ENCODE data around the gene PHLDB2.
"Not testable (repeated sequence)": the region's sequence is repeated elsewhere in the genome, so short reads cannot be mapped to it uniquely, and the experiment has no call there.

Gene PHLDB2

GRCh38 chr3:111859061-111859973, at the start of gene PHLDB2:
TSS of gene PHLDB2 (plus strand) at chr3:111859265. CDS start at chr3:111884078, 24,813 bp downstream.
- peak; percentile 70 to 88 for DNase-seq (ENCODE audit: low spot score in 2 of 2)
- peak within 1 kb of the TSS; percentile 47 for H3K4me3 ChIP-seq
- no peaks in the 10 kb centered on the region for H3K36me3 ChIP-seq (replicated peaks)
- H3K9me3 ChIP-seq, result no peaks in the 10 kb centered on the region
- H3K4me1 ChIP-seq, result peaks cover 11% of the 10 kb centered on the region
- in situ Hi-C loops (cut with MboI; ENCODE audit: low sequenced_read_pairs), result no loop called here
- peaks cover 16% of the 10 kb centered on the region for H3K27me3 ChIP-seq (ENCODE audit: low read depth)

GRCh38 chr3:111810909-111811308, 48.2 kb upstream of the PHLDB2 start:
- H3K4me1 ChIP-seq, result no peaks in the 10 kb centered on the region
- no peak overlapping the region for H3K4me3 ChIP-seq

GRCh38 chr3:111811811-111812210, 47.3 kb upstream of the PHLDB2 start:
- in situ Hi-C loops (cut with MboI; ENCODE audit: low sequenced_read_pairs), result no loop called here
- DNase-seq (ENCODE audit: low spot score in 2 of 2), result no peak
- H3K4me3 ChIP-seq, result no peak overlapping the region
- H3K36me3 ChIP-seq (replicated peaks), result no peaks in the 10 kb centered on the region
- no peaks in the 10 kb centered on the region for H3K27me3 ChIP-seq (ENCODE audit: low read depth)
- H3K9me3 ChIP-seq, result no peaks in the 10 kb centered on the region
- H3K4me1 ChIP-seq, result no peaks in the 10 kb centered on the region

More at GRCh38 chr3:111810909-111811308, 48.2 kb upstream of the PHLDB2 start:
- in situ Hi-C loops (cut with MboI; ENCODE audit: low sequenced_read_pairs), result no loop called here
- no peaks in the 10 kb centered on the region for H3K27me3 ChIP-seq (ENCODE audit: low read depth)
- no peak for DNase-seq (ENCODE audit: low spot score in 2 of 2)
- no peaks in the 10 kb centered on the region for H3K9me3 ChIP-seq
- no peaks in the 10 kb centered on the region for H3K36me3 ChIP-seq (replicated peaks)

GRCh38 chr3:111812701-111813100, 46.4 kb upstream of the PHLDB2 start:
- no peak for DNase-seq (ENCODE audit: low spot score in 2 of 2)
- H3K9me3 ChIP-seq, result no peaks in the 10 kb centered on the region
- no peaks in the 10 kb centered on the region for H3K36me3 ChIP-seq (replicated peaks)
- in situ Hi-C loops (cut with MboI; ENCODE audit: low sequenced_read_pairs), result no loop called here
- H3K27me3 ChIP-seq (ENCODE audit: low read depth), result no peaks in the 10 kb centered on the region
- no peaks in the 10 kb centered on the region for H3K4me1 ChIP-seq
- H3K4me3 ChIP-seq, result no peak overlapping the region

DNA sequence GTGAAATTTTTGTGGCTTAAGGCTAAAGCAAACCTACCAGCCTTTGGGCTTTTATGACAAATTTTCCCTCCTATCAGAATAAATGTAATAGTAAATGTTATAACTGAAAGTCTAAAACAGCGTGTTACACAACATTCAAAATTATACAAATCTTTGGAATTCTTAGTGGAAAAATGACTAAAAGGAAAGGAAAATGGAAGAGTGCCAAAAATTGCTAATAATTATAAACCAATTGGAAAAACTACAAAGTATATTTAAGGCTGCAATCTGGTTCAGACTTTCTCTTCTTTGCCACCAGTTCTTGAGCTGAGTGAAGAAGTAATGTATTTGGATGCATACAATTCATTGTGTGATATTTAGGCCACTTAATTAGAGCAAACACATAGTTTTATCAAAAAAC, 45.6 kb upstream of the PHLDB2 start:
- no peaks in the 10 kb centered on the region for H3K9me3 ChIP-seq
- H3K4me3 ChIP-seq, result no peak overlapping the region
- no peaks in the 10 kb centered on the region for H3K36me3 ChIP-seq (replicated peaks)
- in situ Hi-C loops (cut with MboI; ENCODE audit: low sequenced_read_pairs), result no loop called here
- H3K27me3 ChIP-seq (ENCODE audit: low read depth), result no peaks in the 10 kb centered on the region
- H3K4me1 ChIP-seq, result no peaks in the 10 kb centered on the region
- no peak for DNase-seq (ENCODE audit: low spot score in 2 of 2)

- in situ Hi-C loops (cut with MboI; ENCODE audit: low sequenced_read_pairs), result no loop called here
- no peak overlapping the region for H3K4me3 ChIP-seq
- H3K9me3 ChIP-seq, result no peaks in the 10 kb centered on the region
- DNase-seq (ENCODE audit: low spot score in 2 of 2), result no peak
- H3K36me3 ChIP-seq (replicated peaks), result no peaks in the 10 kb centered on the region
- no peaks in the 10 kb centered on the region for H3K4me1 ChIP-seq
- no peaks in the 10 kb centered on the region for H3K27me3 ChIP-seq (ENCODE audit: low read depth)
Measured at GRCh38 chr3:111813979-111814378, 45.1 kb upstream of the PHLDB2 start.

DNA sequence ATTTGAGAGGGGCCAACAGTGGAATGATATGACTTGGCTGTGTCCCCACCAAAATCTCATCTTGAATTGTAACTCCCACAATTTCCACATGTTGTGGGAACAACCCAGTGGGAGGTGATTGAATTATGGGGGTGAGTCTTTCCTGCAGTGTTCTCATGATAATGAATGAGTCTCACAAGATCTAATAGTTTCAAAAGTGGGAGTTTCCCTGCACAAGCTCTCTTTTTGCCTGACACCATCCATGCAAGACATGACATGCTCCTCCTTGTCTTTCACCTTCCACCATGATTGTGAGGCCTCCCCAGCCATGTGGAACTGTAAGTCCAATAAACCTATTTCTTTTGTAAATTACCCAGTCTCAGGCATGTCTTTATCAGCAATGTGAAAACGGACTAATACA, 42.3 kb upstream of the PHLDB2 start:
- DNase-seq (ENCODE audit: low spot score in 2 of 2); H3K4me1 ChIP-seq; H3K36me3 ChIP-seq (replicated peaks); H3K4me3 ChIP-seq; H3K27me3 ChIP-seq (ENCODE audit: low read depth); in situ Hi-C loops (cut with MboI; ENCODE audit: low sequenced_read_pairs); H3K9me3 ChIP-seq: not testable (repeated sequence)

DNA sequence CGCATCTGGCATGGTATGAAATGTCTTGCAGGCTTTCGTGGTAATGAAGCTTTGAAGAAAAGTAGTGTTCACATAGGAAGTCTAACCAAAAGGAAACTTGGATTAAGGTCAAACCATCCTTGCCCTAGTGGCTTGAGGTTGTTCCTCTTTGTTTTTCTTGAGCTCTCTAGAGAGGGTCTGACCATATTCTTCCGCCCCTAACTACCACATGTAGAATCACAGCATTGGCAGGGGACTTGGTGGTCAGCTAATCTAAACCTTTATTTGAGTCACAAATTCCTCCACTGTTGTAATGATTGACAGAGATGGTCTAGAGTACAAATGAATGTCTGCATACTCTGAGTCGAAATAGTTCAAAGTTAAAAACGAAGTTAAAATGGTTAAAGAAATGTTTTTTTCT, 39.1 kb upstream of the PHLDB2 start:
- H3K4me1 ChIP-seq, result no peaks in the 10 kb centered on the region

GRCh38 chr3:111820651-111821050, 38.4 kb upstream of the PHLDB2 start:
- Histone ChIP-seq H3K36me3 (replicated peaks) (no peaks in the 10 kb centered on the region), H3K27me3 (ENCODE audit: low read depth) (no peaks in the 10 kb centered on the region), H3K9me3 (0 out of 2 replicates have a peak, but pooled peaks cover 3% of the 10 kb centered on the region), H3K4me3 (no peak overlapping the region), H3K4me1 (no peaks in the 10 kb centered on the region)
- DNase-seq (ENCODE audit: low spot score in 2 of 2), result no peak
- in situ Hi-C loops (cut with MboI; ENCODE audit: low sequenced_read_pairs), result no loop called here

More for the DNA sequence above, 39.1 kb upstream of the PHLDB2 start:
- in situ Hi-C loops (cut with MboI; ENCODE audit: low sequenced_read_pairs), result no loop called here
- no peak overlapping the region for H3K4me3 ChIP-seq
- DNase-seq (ENCODE audit: low spot score in 2 of 2), result no peak
- 0 out of 2 replicates have a peak, but pooled peaks cover 3% of the 10 kb centered on the region for H3K9me3 ChIP-seq
- no peaks in the 10 kb centered on the region for H3K36me3 ChIP-seq (replicated peaks)
- H3K27me3 ChIP-seq (ENCODE audit: low read depth), result no peaks in the 10 kb centered on the region

- in situ Hi-C loops (cut with MboI; ENCODE audit: low sequenced_read_pairs), result no loop called here
- Histone ChIP-seq H3K36me3 (replicated peaks) (no peaks in the 10 kb centered on the region), H3K9me3 (0 out of 2 replicates have a peak, but pooled peaks cover 3% of the 10 kb centered on the region), H3K4me1 (no peaks in the 10 kb centered on the region), H3K4me3 (no peak overlapping the region), H3K27me3 (ENCODE audit: low read depth) (no peaks in the 10 kb centered on the region)
- DNase-seq (ENCODE audit: low spot score in 2 of 2), result no peak
Measured at GRCh38 chr3:111821891-111822290, 37.2 kb upstream of the PHLDB2 start.

GRCh38 chr3:111822804-111823203, 36.3 kb upstream of the PHLDB2 start:
- Histone ChIP-seq H3K27me3 (ENCODE audit: low read depth) (no peaks in the 10 kb centered on the region), H3K4me3 (no peak overlapping the region), H3K9me3 (0 out of 2 replicates have a peak, but pooled peaks cover 3% of the 10 kb centered on the region), H3K4me1 (no peaks in the 10 kb centered on the region), H3K36me3 (replicated peaks) (no peaks in the 10 kb centered on the region)
- no peak for DNase-seq (ENCODE audit: low spot score in 2 of 2)
- in situ Hi-C loops (cut with MboI; ENCODE audit: low sequenced_read_pairs), result no loop called here

DNA sequence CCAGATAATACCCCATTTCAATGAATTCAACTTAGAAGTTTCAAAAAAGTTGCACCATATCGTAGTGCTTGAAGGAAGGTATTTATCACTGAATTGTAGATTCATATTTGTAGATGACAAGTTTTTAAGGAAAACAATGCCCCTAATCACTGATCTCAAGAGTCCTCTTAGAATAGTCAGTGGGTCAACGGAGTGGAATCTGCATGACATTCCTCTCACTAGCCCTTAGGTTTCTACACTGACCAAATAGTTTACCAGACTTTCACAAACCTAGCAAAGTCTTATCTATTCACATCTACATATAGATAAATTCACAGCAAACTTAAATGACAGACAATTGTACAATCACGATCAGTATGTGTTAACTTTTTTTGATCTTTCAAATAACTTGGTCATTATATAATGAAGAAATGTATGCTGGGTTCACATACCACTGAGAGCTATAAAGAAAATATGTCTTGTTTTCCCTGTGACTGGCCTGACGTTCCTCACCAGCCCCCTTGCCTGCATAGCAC, 35.7 kb upstream of the PHLDB2 start:
- in situ Hi-C loops (cut with MboI; ENCODE audit: low sequenced_read_pairs), result no loop called here

DNA sequence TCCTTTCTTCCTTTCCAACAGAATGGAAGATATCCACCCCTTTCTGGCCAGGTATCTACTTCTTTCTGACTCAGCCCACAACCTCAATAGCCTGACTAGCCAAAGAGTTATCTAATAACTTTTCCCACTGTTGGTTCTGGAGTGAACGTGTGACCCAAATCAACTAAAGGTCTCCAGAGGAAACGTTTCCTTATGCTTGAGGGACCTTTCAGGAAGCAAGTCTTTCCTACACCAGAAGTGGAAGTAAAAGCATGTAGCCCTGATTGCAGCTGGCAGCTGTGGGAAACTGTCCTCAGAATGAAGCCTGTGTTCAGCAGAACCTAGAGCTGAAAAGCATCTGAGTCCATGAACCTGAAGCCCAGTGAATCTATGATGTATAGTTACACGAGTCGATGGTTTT, 34.7 kb upstream of the PHLDB2 start:
- Histone ChIP-seq H3K36me3 (replicated peaks) (no peaks in the 10 kb centered on the region), H3K4me3 (no peak overlapping the region), H3K9me3 (0 out of 2 replicates have a peak, but pooled peaks cover 3% of the 10 kb centered on the region), H3K27me3 (ENCODE audit: low read depth) (no peaks in the 10 kb centered on the region), H3K4me1 (no peaks in the 10 kb centered on the region)
- in situ Hi-C loops (cut with MboI; ENCODE audit: low sequenced_read_pairs), result no loop called here
- no peak for DNase-seq (ENCODE audit: low spot score in 2 of 2)

More for the DNA sequence above, 35.7 kb upstream of the PHLDB2 start:
- no peaks in the 10 kb centered on the region for H3K36me3 ChIP-seq (replicated peaks)
- H3K4me3 ChIP-seq, result no peak overlapping the region
- H3K9me3 ChIP-seq, result 0 out of 2 replicates have a peak, but pooled peaks cover 3% of the 10 kb centered on the region
- H3K27me3 ChIP-seq (ENCODE audit: low read depth), result no peaks in the 10 kb centered on the region
- no peak for DNase-seq (ENCODE audit: low spot score in 2 of 2)
- no peaks in the 10 kb centered on the region for H3K4me1 ChIP-seq

DNA sequence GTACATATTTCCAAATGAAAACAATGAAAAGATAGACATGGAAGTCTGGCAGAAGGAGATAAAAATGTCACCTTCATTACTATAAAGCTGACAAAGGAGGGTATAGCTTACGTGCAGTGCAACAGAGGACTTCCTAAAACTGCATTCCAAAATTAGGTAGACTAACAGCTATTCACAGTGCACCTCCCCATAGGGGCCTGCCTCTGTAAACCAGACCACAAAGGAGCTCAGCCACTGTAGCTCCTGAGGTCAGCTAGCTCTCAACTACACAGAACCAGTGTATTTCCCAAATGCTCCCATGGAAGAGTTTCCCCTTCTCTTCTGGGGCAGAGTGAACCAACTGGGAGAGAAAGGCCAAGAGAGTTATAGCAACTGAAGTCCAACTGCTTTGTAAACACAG, 31.2 kb upstream of the PHLDB2 start:
- Histone ChIP-seq H3K27me3 (ENCODE audit: low read depth) (no peaks in the 10 kb centered on the region), H3K4me3 (no peak overlapping the region), H3K36me3 (replicated peaks) (no peaks in the 10 kb centered on the region), H3K9me3 (no peaks in the 10 kb centered on the region), H3K4me1 (no peaks in the 10 kb centered on the region)
- no peak for DNase-seq (ENCODE audit: low spot score in 2 of 2)
- in situ Hi-C loops (cut with MboI; ENCODE audit: low sequenced_read_pairs), result no loop called here
